ENCODE data around the gene YPEL3.

The YPEL3 gene

GRCh38 chr16:30088832-30089624 lies 7.0 kb downstream of the YPEL3 start:
- DNase-seq, result no peak

GRCh38 chr16:30088237-30088831 lies 7.7 kb downstream of the YPEL3 start:
- DNase-seq, result no peak

- DNase-seq, result no peak
Measured at GRCh38 chr16:30087181-30087898, 8.7 kb downstream of the YPEL3 start.

GRCh38 chr16:30086291-30087140 lies 9.5 kb downstream of the YPEL3 start:
- no peak for DNase-seq

GRCh38 chr16:30085820-30086219 lies 10.2 kb downstream of the YPEL3 start:
- no peak for DNase-seq

- DNase-seq, result no peak
Measured at GRCh38 chr16:30085247-30085646, 10.8 kb downstream of the YPEL3 start.

GRCh38 chr16:30084816-30085159 lies 11.2 kb downstream of the YPEL3 start:
- DNase-seq, result no peak

GRCh38 chr16:30084096-30084815 lies 11.8 kb downstream of the YPEL3 start:
- DNase-seq, result no peak

GRCh38 chr16:30083216-30084055 lies 12.6 kb downstream of the YPEL3 start:
- no peak for DNase-seq

GRCh38 chr16:30082545-30083090 lies 13.4 kb downstream of the YPEL3 start:
- no peak for DNase-seq

GRCh38 chr16:30079480-30079879 lies 16.5 kb downstream of the YPEL3 start:
- no peak for DNase-seq

GRCh38 chr16:30078744-30079143 lies 17.3 kb downstream of the YPEL3 start:
- no peak for DNase-seq

- no peak for DNase-seq
Measured at GRCh38 chr16:30077656-30078055, 18.4 kb downstream of the YPEL3 start.

- DNase-seq, result no peak
Measured at GRCh38 chr16:30076276-30076791, 19.7 kb downstream of the YPEL3 start.

- DNase-seq, result peak; percentile 38
Measured at GRCh38 chr16:30075503-30076275, 20.3 kb downstream of the YPEL3 start, which contains the start of gene PPP4C. PPP4C (plus strand) TSS chr16:30075994; CDS start chr16:30076378, 384 bp downstream.

GRCh38 chr16:30070490-30070889 lies 25.5 kb downstream of the YPEL3 start:
- DNase-seq, result no peak

- DNase-seq, result no peak
Measured at GRCh38 chr16:30069611-30070462, 26.2 kb downstream of the YPEL3 start.

- DNase-seq, result no peak
Measured at GRCh38 chr16:30068750-30069610, 27.0 kb downstream of the YPEL3 start.

Measured in SIG-M5 (cell line).